K562 (cell line): ENCODE results near the gene ZNF146. TPM values are rescaled to one million over a fixed set of nuclear protein-coding genes. Genes with fewer than 3 reads are reported as not detected.
A peak's percentile ranks its signal among the peaks of the same experiment; 100 is the strongest.

Source experiments
- ATAC-seq: fragments of 200-7000 bp; cut with Tn5 transposase; 3 replicates; pipeline ENCODE4 v1.9.1; 2020; ENCODE audit warnings: moderate library complexity
- BruUV-seq: library from RNA; stranded (reverse); fragments of 400-500 nt; replicated peaks from 2 replicates; lab custom pipeline; 2021; lab: Mats Ljungman, UMichigan
- CTCF ChIA-PET: fragments of 300-600 bp; formaldehyde crosslinking; extraction: SDS; loops from one replicate; lab custom pipeline; 2021; ENCODE audit warnings: low intra/inter-chr PET ratio; lab: Yijun Ruan, JAX
- POLR2A ChIA-PET: fragments of 300-600, 350-650 bp; sonication (Branson Sonifier 250); formaldehyde crosslinking; extraction: SDS; loops from one replicate; lab custom pipeline; 2021; ENCODE audit warnings: antibody characterized with exemption, inconsistent platforms; lab: Yijun Ruan, JAX
- DNase-seq, 4 experiments: peaks; one replicate each; pipeline versions ENCODE4 v3.0.0 to v3.0.0-alpha.2; 2011 to 2018; ENCODE audit warnings: low spot score in 3 of 4, mixed read lengths in 3 of 4; ENCODE audit errors: extremely low read depth in 1 of 4
- FAIRE-seq: peaks from 2 replicates; lab custom pipeline; 2011; peaks lifted over from hg19 to GRCh38; lab: Jason Lieb, UNC
- H2AFZ ChIP-seq: 2 replicates; pipeline ENCODE4 v1.6.0; 2011; ENCODE audit warnings: low read depth, low read length, control low read depth, inconsistent platforms
- H3K27ac ChIP-seq: fragments of 200-600 bp; 3 replicates; pipeline ENCODE4 v1.8.0; 2011; ENCODE audit warnings: low read depth, mild to moderate bottlenecking, control low read depth, inconsistent platforms, low read length, moderate library complexity, mixed read lengths; ENCODE audit errors: extremely low read depth
- H3K27me3 ChIP-seq, 2 experiments: fragments of 300-600 bp in 1 of 2; 2 replicates in 1 of 2; 3 replicates in 1 of 2; pipeline versions ENCODE4 v1.6.0 to v1.8.0; 2011; ENCODE audit warnings: inconsistent platforms in 2 of 2, low read length in 2 of 2, mild to moderate bottlenecking in 1 of 2, mixed read lengths in 1 of 2, moderate library complexity in 1 of 2; ENCODE audit not compliant: control insufficient read depth in 2 of 2, insufficient read depth in 2 of 2
- H3K36me3 ChIP-seq: fragments of 300-600 bp; 3 replicates; pipeline ENCODE4 v1.8.0; 2011; ENCODE audit warnings: mild to moderate bottlenecking, low read length, inconsistent platforms; ENCODE audit not compliant: control insufficient read depth, insufficient read depth
- H3K4me1 ChIP-seq, 2 experiments: fragments of 200-600 bp in 1 of 2; replicated peaks in 1 of 2; 2 replicates in 1 of 2; 3 replicates in 1 of 2; pipeline versions ENCODE4 v1.5.1 to v1.8.0; 2011; ENCODE audit warnings: inconsistent platforms in 2 of 2, low read length in 2 of 2, mild to moderate bottlenecking in 1 of 2, mixed read lengths in 1 of 2, moderate library complexity in 1 of 2; ENCODE audit not compliant: control insufficient read depth in 2 of 2, insufficient read depth in 2 of 2
- H3K4me2 ChIP-seq: 2 replicates; pipeline ENCODE4 v1.6.1; 2011; ENCODE audit warnings: low read length, control low read depth, inconsistent platforms, mixed read lengths; ENCODE audit not compliant: insufficient read depth
- H3K4me3 ChIP-seq: fragments of 200-600 bp; sonication (generic), shearing (Covaris generic); 2 replicates; pipeline ENCODE4 v1.5.1; 2016; ENCODE audit warnings: control low read depth, inconsistent platforms
- H3K79me2 ChIP-seq: fragments of 200-600 bp; 3 replicates; pipeline ENCODE4 v1.8.0; 2011; ENCODE audit warnings: low read length, inconsistent platforms; ENCODE audit not compliant: control insufficient read depth, insufficient read depth
- H3K9ac ChIP-seq, 2 experiments: 2 replicates each; pipeline versions ENCODE4 v1.6.0 to v1.6.1; 2011; ENCODE audit warnings: low read depth in 2 of 2, low read length in 2 of 2, control low read depth in 1 of 2, inconsistent platforms in 1 of 2, mild to moderate bottlenecking in 1 of 2, mixed read lengths in 1 of 2; ENCODE audit not compliant: insufficient read depth in 1 of 2
- H3K9me1 ChIP-seq: one replicate; pipeline ENCODE4 v1.6.0; 2011; ENCODE audit warnings: inconsistent platforms, mild to moderate bottlenecking, low read length, moderate library complexity; ENCODE audit not compliant: control insufficient read depth, insufficient read depth
- H3K9me3 ChIP-seq: replicated peaks from 2 replicates; pipeline ENCODE4 v1.5.1; 2011; ENCODE audit warnings: low read depth, low read length, inconsistent platforms; ENCODE audit not compliant: control insufficient read depth, insufficient read depth
- H4K20me1 ChIP-seq: replicated peaks from 2 replicates; pipeline ENCODE4 v1.6.1; 2011; ENCODE audit warnings: low read length, inconsistent platforms, mixed read lengths; ENCODE audit not compliant: control insufficient read depth, insufficient read depth
- BHLHE40 ChIP-seq: IDR thresholded peaks from 2 replicates; pipeline ENCODE4 v1.6.1; 2011; ENCODE audit warnings: low read length, improper control_type of control experiment
- DNMT1 ChIP-seq: fragments of 450-650 bp; IDR thresholded peaks from 2 replicates; pipeline ENCODE4 v1.6.1; 2016; ENCODE audit warnings: antibody characterized with exemption, mild to moderate bottlenecking
- GTF2F1 ChIP-seq: IDR thresholded peaks from 2 replicates; pipeline ENCODE4 v1.6.1; 2011; ENCODE audit warnings: low read depth, low read length, improper control_type of control experiment
- PKNOX1 ChIP-seq: fragments of 450-650 bp; IDR thresholded peaks from 2 replicates; pipeline ENCODE4 v1.6.1; 2016
- SIN3B ChIP-seq: fragments of 450-650 bp; IDR thresholded peaks from 2 replicates; pipeline ENCODE4 v1.6.1; 2017; ENCODE audit warnings: low read depth, mild to moderate bottlenecking, moderate library complexity
- ZBTB8A ChIP-seq: fragments of 450-650 bp; IDR thresholded peaks from 2 replicates; pipeline ENCODE4 v1.6.1; 2018; ENCODE audit warnings: mild to moderate bottlenecking, moderate library complexity; ENCODE audit not compliant: partially characterized antibody
- ZNF41 ChIP-seq: fragments of 250-450 bp; sonication (Bioruptor Pico); conservative IDR thresholded peaks from 2 replicates; pipeline ENCODE4 v1.4.0; 2020; ENCODE audit warnings: mild to moderate bottlenecking
- WGBS: fragments of 100-300 bp; shearing (Covaris generic); methylation state at CpG from one replicate; pipeline ENCODE4 v1.1.6; 2016; ENCODE audit warnings: low coverage, mixed read lengths; ENCODE audit not compliant: insufficient coverage; ENCODE audit errors: missing lambda C conversion rate; 5-methylcytosine and 5-hydroxymethylcytosine counted together
- in situ Hi-C: fragments of 300-500 bp; cut with MboI; formaldehyde crosslinking; loops from 4 replicates; pipeline ENCODE4 v1.15.0; 2018; ENCODE audit warnings: inconsistent platforms, mixed read lengths
- intact Hi-C: fragments of 100-400 bp; cut with micrococcal nuclease; formaldehyde crosslinking; loops from 2 replicates; pipeline ENCODE4 v1.14.2; 2022
- polyA plus RNA-seq, 8 experiments: library from polyadenylated mRNA; depleted of rRNA in 4 of 8; stranded (reverse) in 5 of 8; unstranded in 3 of 8; fragments of >200 nt; fragmentation: Nextera tagmentation in 2 of 8; fragmentation: Illumina TruSeq in 1 of 8; extraction: Ambion mirVana in 2 of 8; extraction: Trizol in 1 of 8; gene quantifications; 2 replicates each; pipeline versions ENCODE4 v1.2.1 to v1.2.3, GENCODE V29; 2011 to 2014; ENCODE audit warnings: inconsistent platforms in 1 of 8, missing spikeins in 1 of 8
- total RNA-seq, 7 experiments: library from RNA; depleted of rRNA in 6 of 7; stranded (reverse); fragments of >200 nt in 6 of 7; fragmentation: Illumina TruSeq in 2 of 7; extraction: Trizol in 2 of 7; gene quantifications; 2 replicates each; pipeline versions ENCODE4 v1.2.1 to v1.2.3, GENCODE V29; 2011 to 2021; ENCODE audit warnings: low replicate concordance in 1 of 7

The ZNF146 gene
- total and polyA plus RNA-seq, 9 of the 15 experiments (the other 6 are each of a cell fraction or from before 2014, with no cell fraction given): 36.2 to 195 (median 116) TPM

- FAIRE-seq (no peak), DNase-seq (no peak), ATAC-seq (no peak)
- Histone ChIP-seq H3K79me2 (peaks cover 39% of the 10 kb centered on the region), H3K9me1 (no peaks in the 10 kb centered on the region), H3K9ac (no peak overlapping the region), H3K4me1 (peaks cover 4 to 17% of the 10 kb centered on the region in 2 experiments; a peak in 4 of 5 replicates), H4K20me1 (no peaks in the 10 kb centered on the region), H3K36me3 (peaks cover 4% of the 10 kb centered on the region; the same call in 2 of the 3 replicates), H3K4me2 (no peak overlapping the region), H2AFZ (no peak overlapping the region), H3K9me3 (no peaks in the 10 kb centered on the region), H3K27me3 (no peaks in the 10 kb centered on the region), H3K27ac (no peak overlapping the region), H3K4me3 (no peak overlapping the region)
- ChIA-PET POLR2A (no interaction called here), CTCF (no interaction called here)
- no peak for TF ChIP-seq SIN3B
- no peak for TF ChIP-seq ZNF41 (CRISPR knock-in tag)
- no peak for TF ChIP-seq ZBTB8A
- TF ChIP-seq DNMT1: no peak
- TF ChIP-seq GTF2F1: no peak
- TF ChIP-seq PKNOX1: peak; percentile 58
- TF ChIP-seq BHLHE40: no peak
- BruUV-seq: no TSS peak
- in situ Hi-C loops: no loop called here
- intact Hi-C loops: no loop called here
- WGBS: 91% methylated on average over 2 of the region's 2 CpGs
Observed at GRCh38 chr19:36212895-36213294, 2.0 kb upstream of the ZNF146 start.
